ENCODE measurements around the gene NACC2.
"Not testable (repeated sequence)": the region's sequence is repeated elsewhere in the genome, so short reads cannot be mapped to it uniquely, and the experiment has no call there.

Gene NACC2

GRCh38 chr9:136045595-136046553, 49.2 kb downstream of the NACC2 start:
- DNase-seq (ENCODE audit: low read depth) = no peak

- DNase-seq (ENCODE audit: low read depth) = no peak
Observed at GRCh38 chr9:136044971-136045594, 50.0 kb downstream of the NACC2 start.

GRCh38 chr9:136044207-136044970, 50.7 kb downstream of the NACC2 start:
- DNase-seq (ENCODE audit: low read depth) = no peak

- no peak for DNase-seq (ENCODE audit: low read depth)
Observed at GRCh38 chr9:136043441-136043991, 51.6 kb downstream of the NACC2 start.

GRCh38 chr9:136042541-136042940, 52.5 kb downstream of the NACC2 start:
- DNase-seq (ENCODE audit: low read depth) = no peak

- not testable (repeated sequence) for DNase-seq (ENCODE audit: low read depth)
Observed at GRCh38 chr9:136040848-136041247, 54.2 kb downstream of the NACC2 start.

GRCh38 chr9:136039488-136039887, 55.6 kb downstream of the NACC2 start:
- no peak for DNase-seq (ENCODE audit: low read depth)

- no peak for DNase-seq (ENCODE audit: low read depth)
Observed at GRCh38 chr9:136036848-136037247, 58.2 kb downstream of the NACC2 start.

GRCh38 chr9:136036050-136036449, 59.0 kb downstream of the NACC2 start:
- no peak for DNase-seq (ENCODE audit: low read depth)

GRCh38 chr9:136031741-136032730, 63.1 kb downstream of the NACC2 start:
- no peak for DNase-seq (ENCODE audit: low read depth)

- DNase-seq (ENCODE audit: low read depth) = no peak
Observed at GRCh38 chr9:136031094-136031493, 64.0 kb downstream of the NACC2 start.

GRCh38 chr9:136029556-136029955, 65.5 kb downstream of the NACC2 start:
- no peak for DNase-seq (ENCODE audit: low read depth)

GRCh38 chr9:136028760-136029470, 66.2 kb downstream of the NACC2 start:
- DNase-seq (ENCODE audit: low read depth) = no peak

GRCh38 chr9:136026943-136027289, 68.2 kb downstream of the NACC2 start:
- not testable (repeated sequence) for DNase-seq (ENCODE audit: low read depth)

- no peak for DNase-seq (ENCODE audit: low read depth)
Observed at GRCh38 chr9:136026266-136026942, 68.7 kb downstream of the NACC2 start.

GRCh38 chr9:136025481-136025880, 69.6 kb downstream of the NACC2 start:
- no peak for DNase-seq (ENCODE audit: low read depth)

- DNase-seq (ENCODE audit: low read depth) = no peak
Observed at GRCh38 chr9:136024696-136025316, 70.3 kb downstream of the NACC2 start.

GRCh38 chr9:136024286-136024685, 70.8 kb downstream of the NACC2 start:
- DNase-seq (ENCODE audit: low read depth) = no peak
